Smooth muscle cell (in vitro differentiated cells): Measurements from ENCODE around the gene UGT2B15. TPM values are rescaled to one million over a fixed set of nuclear protein-coding genes. Genes with fewer than 3 reads are reported as not detected.
"Not testable (repeated sequence)": the region's sequence is repeated elsewhere in the genome, so short reads cannot be mapped to it uniquely, and the experiment has no call there.

Experiments used
- DNase-seq: peaks from one replicate; lab custom pipeline; 2025; ENCODE audit not compliant: unreplicated experiment; lab: John Stamatoyannopoulos, UW
- H2AFZ ChIP-seq: fragments of 200-600 bp; sonication (generic); 2 replicates; pipeline ENCODE4 v1.6.0; 2016; ENCODE audit warnings: antibody characterized with exemption, low read depth, mild to moderate bottlenecking
- H3F3A ChIP-seq: fragments of 200-600 bp; sonication (generic); 2 replicates; pipeline ENCODE4 v1.6.0; 2017; ENCODE audit warnings: antibody characterized with exemption, low read depth
- H3K27ac ChIP-seq: fragments of 200-600 bp; sonication (generic); 2 replicates; pipeline ENCODE4 v1.5.1; 2016; ENCODE audit warnings: low read depth, mild to moderate bottlenecking
- H3K27me3 ChIP-seq: fragments of 200-600 bp; sonication (generic); 2 replicates; pipeline ENCODE4 v1.6.1; 2016; ENCODE audit warnings: low read depth, mild to moderate bottlenecking
- H3K36me3 ChIP-seq: fragments of 200-600 bp; sonication (generic); 2 replicates; pipeline ENCODE4 v1.5.1; 2016; ENCODE audit warnings: low read depth
- H3K4me1 ChIP-seq: fragments of 200-600 bp; sonication (generic); 2 replicates; pipeline ENCODE4 v1.5.1; 2016; ENCODE audit warnings: low read depth
- H3K4me2 ChIP-seq: fragments of 200-600 bp; sonication (generic); 2 replicates; pipeline ENCODE4 v1.6.0; 2016; ENCODE audit warnings: mild to moderate bottlenecking
- H3K4me3 ChIP-seq: fragments of 200-600 bp; sonication (generic); 2 replicates; pipeline ENCODE4 v1.5.1; 2016; ENCODE audit warnings: mild to moderate bottlenecking
- H3K79me2 ChIP-seq: fragments of 200-600 bp; sonication (generic); 2 replicates; pipeline ENCODE4 v1.6.0; 2016; ENCODE audit warnings: low read depth, mild to moderate bottlenecking
- H3K9ac ChIP-seq: fragments of 200-600 bp; sonication (generic); 2 replicates; pipeline ENCODE4 v1.6.0; 2016; ENCODE audit warnings: low read depth
- H3K9me3 ChIP-seq: fragments of 200-600 bp; sonication (generic); replicated peaks from 2 replicates; pipeline ENCODE4 v1.5.1; 2016; ENCODE audit warnings: low read depth
- H4K20me1 ChIP-seq: fragments of 200-600 bp; sonication (generic); 2 replicates; pipeline ENCODE4 v1.6.0; 2016; ENCODE audit warnings: low read depth
- CTCF ChIP-seq: fragments of 200-600 bp; sonication (generic); IDR thresholded peaks from 2 replicates; pipeline ENCODE4 v1.5.1; 2017; ENCODE audit warnings: borderline replicate concordance, mild to moderate bottlenecking, antibody characterized with exemption; ENCODE audit not compliant: insufficient read depth, poor library complexity, severe bottlenecking
- WGBS: methylation state at CpG from one replicate; pipeline ENCODE4 v1.1.7; 2016; ENCODE audit warnings: low lambda C conversion rate; 5-methylcytosine and 5-hydroxymethylcytosine counted together
- polyA plus RNA-seq: library from polyadenylated mRNA; unstranded; fragments of >200 nt; fragmentation: Nextera tagmentation; extraction: Ambion mirVana; gene quantifications from 2 replicates; pipeline ENCODE4 v1.2.1, GENCODE V29; 2016
- total RNA-seq: library from RNA; depleted of rRNA; stranded (reverse); fragments of >200 nt; gene quantifications from 2 replicates; pipeline ENCODE4 v1.2.3, GENCODE V29; 2014

Gene UGT2B15
- total and polyA plus RNA-seq, 2 experiments from 2014 or later = not detected

DNA sequence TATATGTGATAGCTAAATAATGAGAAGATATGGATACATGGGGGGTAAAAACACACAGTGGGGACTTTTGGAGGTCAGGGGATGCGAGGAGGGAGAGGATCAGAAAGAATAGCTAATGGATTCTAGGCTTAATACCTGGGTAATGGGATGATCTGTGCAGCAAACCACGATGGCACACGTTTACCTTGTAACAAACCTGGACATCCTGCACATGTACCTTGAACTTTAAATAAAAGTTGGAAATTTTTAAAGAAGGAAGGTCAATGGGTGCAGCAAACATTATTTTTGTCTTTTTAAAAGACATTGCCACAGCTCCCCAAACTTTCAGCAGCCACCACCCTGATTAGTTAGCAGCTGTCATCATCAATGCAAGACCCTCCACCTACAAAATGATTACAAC is 29.7 kb upstream of the UGT2B15 start:
- H3K27ac ChIP-seq = no peak overlapping the region
- no peaks in the 10 kb centered on the region for H3F3A ChIP-seq
- H3K9ac ChIP-seq = no peak overlapping the region
- TF ChIP-seq CTCF = no peak
- no peaks in the 10 kb centered on the region for H3K9me3 ChIP-seq
- no peak overlapping the region for H3K4me3 ChIP-seq
- 92% methylated on average over 3 of the region's 3 CpGs for WGBS
- H2AFZ ChIP-seq = no peak overlapping the region
- DNase-seq = no peak
- no peaks in the 10 kb centered on the region for H3K27me3 ChIP-seq
- no peaks in the 10 kb centered on the region for H4K20me1 ChIP-seq
- no peaks in the 10 kb centered on the region for H3K36me3 ChIP-seq
- H3K4me1 ChIP-seq = no peaks in the 10 kb centered on the region
- no peak overlapping the region for H3K4me2 ChIP-seq
- H3K79me2 ChIP-seq = no peaks in the 10 kb centered on the region

DNA sequence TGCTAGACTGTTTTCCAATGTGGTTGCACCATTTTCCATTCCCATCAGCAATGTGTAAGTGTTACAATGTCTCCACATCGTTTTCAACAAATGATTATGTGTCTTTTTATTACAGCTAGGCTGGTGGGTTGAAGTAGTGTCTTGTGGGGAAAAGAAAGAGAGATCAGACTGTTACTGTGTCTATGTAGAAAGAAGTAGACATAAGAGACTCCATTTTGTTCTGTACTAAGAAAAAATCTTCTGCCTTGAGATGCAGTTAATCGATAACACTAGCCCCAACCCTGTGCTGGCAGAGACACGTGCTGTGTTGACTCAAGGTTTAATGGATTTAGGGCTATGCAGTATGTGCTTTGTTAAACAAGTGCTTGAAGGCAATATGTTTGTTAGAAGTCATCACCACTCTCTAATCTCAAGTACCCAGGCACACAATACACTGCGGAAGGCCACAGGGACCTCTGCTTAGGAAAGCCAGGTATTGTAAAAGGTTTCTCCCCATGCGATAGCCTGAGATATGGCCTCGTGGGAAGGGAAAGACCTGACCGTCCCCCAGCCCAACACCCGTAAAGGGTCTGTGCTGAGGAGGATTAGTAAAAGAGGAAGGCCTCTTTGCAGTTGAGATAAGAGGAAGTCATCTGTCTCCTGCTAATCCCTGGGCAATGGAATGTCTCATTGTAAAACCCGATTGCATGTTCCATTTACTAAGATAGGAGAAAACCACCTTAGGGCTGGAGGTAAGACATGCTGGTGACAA is 23.0 kb upstream of the UGT2B15 start:
- Histone ChIP-seq H3F3A (no peaks in the 10 kb centered on the region), H3K27ac (no peak overlapping the region), H3K4me2 (no peak overlapping the region), H3K4me1 (no peaks in the 10 kb centered on the region), H3K9ac (no peak overlapping the region), H4K20me1 (no peaks in the 10 kb centered on the region), H3K9me3 (no peaks in the 10 kb centered on the region), H3K79me2 (no peaks in the 10 kb centered on the region), H2AFZ (no peak overlapping the region), H3K4me3 (no peak overlapping the region), H3K36me3 (no peaks in the 10 kb centered on the region), H3K27me3 (no peaks in the 10 kb centered on the region)
- DNase-seq = no peak
- WGBS = 53% methylated on average over 9 of the region's 9 CpGs
- no peak for TF ChIP-seq CTCF

DNA sequence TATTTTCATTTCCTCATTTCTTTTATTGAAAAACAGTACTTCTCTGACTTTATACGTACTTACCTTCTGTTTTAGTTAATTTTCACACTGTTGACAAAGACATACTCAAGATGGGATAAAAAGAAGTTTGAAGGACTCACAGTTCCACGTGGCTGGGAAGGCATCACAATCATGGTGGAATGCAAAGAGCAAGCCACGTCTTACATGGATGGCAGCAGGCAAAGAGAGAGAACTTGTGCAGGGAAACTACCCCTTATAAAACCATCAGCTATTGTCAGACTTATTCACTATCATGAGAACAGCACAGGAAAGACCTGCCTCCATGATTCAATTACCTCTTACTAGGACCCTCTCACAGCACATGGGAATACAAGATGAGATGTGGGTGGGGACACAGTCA is 20.7 kb upstream of the UGT2B15 start:
- no peaks in the 10 kb centered on the region for H4K20me1 ChIP-seq
- no peaks in the 10 kb centered on the region for H3K4me1 ChIP-seq
- WGBS = 86% methylated on average over 3 of the region's 3 CpGs
- no peaks in the 10 kb centered on the region for H3F3A ChIP-seq
- no peaks in the 10 kb centered on the region for H3K9me3 ChIP-seq
- no peak for DNase-seq
- TF ChIP-seq CTCF = no peak
- no peaks in the 10 kb centered on the region for H3K27me3 ChIP-seq
- H3K9ac ChIP-seq = no peak overlapping the region
- no peaks in the 10 kb centered on the region for H3K36me3 ChIP-seq
- no peak overlapping the region for H3K27ac ChIP-seq
- H3K4me2 ChIP-seq = no peak overlapping the region
- no peak overlapping the region for H2AFZ ChIP-seq
- H3K79me2 ChIP-seq = no peaks in the 10 kb centered on the region
- no peak overlapping the region for H3K4me3 ChIP-seq

- H3K27me3 ChIP-seq = no peaks in the 10 kb centered on the region
- no peak for DNase-seq
- no peaks in the 10 kb centered on the region for H4K20me1 ChIP-seq
- H3K4me3 ChIP-seq = no peak overlapping the region
- no peaks in the 10 kb centered on the region for H3K4me1 ChIP-seq
- no peak overlapping the region for H3K9ac ChIP-seq
- H3F3A ChIP-seq = no peaks in the 10 kb centered on the region
- no peak overlapping the region for H3K27ac ChIP-seq
- no peak overlapping the region for H3K4me2 ChIP-seq
- H3K79me2 ChIP-seq = no peaks in the 10 kb centered on the region
- 95% methylated on average over 5 of the region's 5 CpGs for WGBS
- no peaks in the 10 kb centered on the region for H3K36me3 ChIP-seq
- no peak for TF ChIP-seq CTCF
- H3K9me3 ChIP-seq = no peaks in the 10 kb centered on the region
- H2AFZ ChIP-seq = no peak overlapping the region
Measured at GRCh38 chr4:68683034-68683433, 12.6 kb upstream of the UGT2B15 start.

GRCh38 chr4:68681298-68681697 is 10.8 kb upstream of the UGT2B15 start:
- WGBS = 87% methylated on average over 3 of the region's 3 CpGs
- not testable (repeated sequence) for H4K20me1 ChIP-seq, H3K27me3 ChIP-seq, H3K4me3 ChIP-seq, H3K9me3 ChIP-seq, H3F3A ChIP-seq, H2AFZ ChIP-seq, DNase-seq, H3K79me2 ChIP-seq, H3K4me1 ChIP-seq, H3K4me2 ChIP-seq, H3K9ac ChIP-seq, H3K36me3 ChIP-seq, H3K27ac ChIP-seq
